D721Med (cell line): ENCODE measurements around the gene RPS6KA2.
A peak's percentile ranks its signal among the peaks of the same experiment; 100 is the strongest.

Source experiments
- DNase-seq: peaks from one replicate; pipeline ENCODE4 v3.0.0; 2011; ENCODE audit warnings: low spot score; ENCODE audit not compliant: insufficient read length
- FAIRE-seq: peaks from 2 replicates; lab custom pipeline; 2011; peaks lifted over from hg19 to GRCh38; lab: Jason Lieb, UNC
- TF ChIP-seq, protein P1 (sequence below): IDR thresholded peaks from 2 replicates; pipeline ENCODE4 v1.5.1; 2012; ENCODE audit warnings: mild to moderate bottlenecking, control low read depth; ENCODE audit not compliant: insufficient read depth; ENCODE audit errors: missing control alignments

Gene RPS6KA2

DNA sequence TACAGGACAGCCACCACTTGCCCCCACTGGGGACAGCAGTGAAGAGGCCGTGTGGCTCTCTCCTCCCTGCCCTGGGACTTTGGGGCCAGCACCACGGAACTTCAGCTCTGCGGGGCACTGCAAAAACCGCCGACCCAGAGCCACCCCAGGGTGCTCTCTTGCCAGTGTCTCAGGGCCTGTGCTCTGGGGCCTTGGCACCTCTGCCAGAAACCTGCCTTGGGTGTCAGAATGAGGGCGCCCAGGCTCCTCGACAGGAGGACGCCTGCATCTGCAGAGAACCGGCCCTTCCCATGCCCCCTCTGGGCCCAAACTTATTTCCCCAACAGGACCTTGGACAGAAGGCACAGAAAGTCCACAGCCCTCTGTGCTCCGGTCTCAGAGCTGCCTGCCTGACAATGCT is 167.1 kb downstream of the RPS6KA2 start:
- TF ChIP-seq, protein P1, sequence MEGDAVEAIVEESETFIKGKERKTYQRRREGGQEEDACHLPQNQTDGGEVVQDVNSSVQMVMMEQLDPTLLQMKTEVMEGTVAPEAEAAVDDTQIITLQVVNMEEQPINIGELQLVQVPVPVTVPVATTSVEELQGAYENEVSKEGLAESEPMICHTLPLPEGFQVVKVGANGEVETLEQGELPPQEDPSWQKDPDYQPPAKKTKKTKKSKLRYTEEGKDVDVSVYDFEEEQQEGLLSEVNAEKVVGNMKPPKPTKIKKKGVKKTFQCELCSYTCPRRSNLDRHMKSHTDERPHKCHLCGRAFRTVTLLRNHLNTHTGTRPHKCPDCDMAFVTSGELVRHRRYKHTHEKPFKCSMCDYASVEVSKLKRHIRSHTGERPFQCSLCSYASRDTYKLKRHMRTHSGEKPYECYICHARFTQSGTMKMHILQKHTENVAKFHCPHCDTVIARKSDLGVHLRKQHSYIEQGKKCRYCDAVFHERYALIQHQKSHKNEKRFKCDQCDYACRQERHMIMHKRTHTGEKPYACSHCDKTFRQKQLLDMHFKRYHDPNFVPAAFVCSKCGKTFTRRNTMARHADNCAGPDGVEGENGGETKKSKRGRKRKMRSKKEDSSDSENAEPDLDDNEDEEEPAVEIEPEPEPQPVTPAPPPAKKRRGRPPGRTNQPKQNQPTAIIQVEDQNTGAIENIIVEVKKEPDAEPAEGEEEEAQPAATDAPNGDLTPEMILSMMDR, result no peak
- no peak for FAIRE-seq
- DNase-seq, result no peak

DNA sequence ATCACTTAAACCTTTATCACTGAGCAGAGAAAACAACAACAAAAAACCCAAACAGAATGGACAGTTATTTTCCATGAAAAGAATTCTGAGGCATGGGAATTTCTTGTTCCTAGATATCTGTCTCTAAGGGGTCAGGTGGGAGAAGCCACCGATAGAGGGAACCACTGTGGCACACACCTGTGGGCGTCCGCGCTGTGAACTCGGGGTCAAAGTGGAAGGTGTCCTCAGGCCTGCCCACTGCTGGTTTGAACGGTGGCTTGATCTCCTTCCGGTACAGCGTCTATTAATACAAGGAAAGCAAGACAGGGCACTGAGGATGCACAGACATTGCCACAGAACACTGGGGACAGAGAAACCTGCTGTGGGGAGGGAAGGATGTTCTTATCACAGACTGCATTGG is 167.8 kb downstream of the RPS6KA2 start:
- FAIRE-seq (no peak), DNase-seq (no peak)
- TF ChIP-seq, protein P1, result no peak

DNA sequence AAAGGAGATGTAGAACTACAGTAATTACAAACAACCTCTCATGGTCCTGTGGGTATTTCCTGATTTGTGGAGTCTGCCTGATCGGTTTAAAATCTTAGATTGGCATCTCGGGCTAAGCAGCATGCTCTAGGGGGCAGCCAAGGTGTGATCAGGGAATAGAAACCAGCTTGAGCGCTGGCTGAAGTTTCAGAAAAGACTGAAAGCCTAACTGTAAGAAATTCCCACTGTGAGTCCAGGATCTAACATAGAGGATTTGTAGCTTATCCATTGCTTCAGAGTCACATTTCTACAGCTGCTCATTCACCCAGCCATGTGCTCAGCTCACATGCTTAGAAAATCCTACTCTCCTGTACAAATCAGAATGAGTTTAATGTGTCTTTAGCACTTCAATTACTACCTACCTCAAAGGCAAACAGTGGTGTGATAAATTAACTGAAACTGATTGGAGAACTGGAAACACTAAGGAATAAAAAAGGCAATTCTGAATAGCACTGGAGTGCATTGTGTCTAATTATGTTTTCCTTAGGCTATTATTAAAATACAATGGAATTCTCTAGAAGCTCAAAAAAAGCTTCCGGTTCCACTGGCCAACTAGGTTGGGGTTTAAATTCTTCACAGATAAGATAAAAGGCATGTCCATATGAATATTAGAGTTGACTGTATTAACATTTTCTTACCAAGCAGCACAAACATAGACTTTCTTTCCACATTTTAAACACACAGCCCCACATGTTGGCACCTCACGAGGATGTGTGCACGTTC is 170.5 kb downstream of the RPS6KA2 start:
- TF ChIP-seq, protein P1, result peak; percentile 23
- DNase-seq (no peak), FAIRE-seq (no peak)

DNA sequence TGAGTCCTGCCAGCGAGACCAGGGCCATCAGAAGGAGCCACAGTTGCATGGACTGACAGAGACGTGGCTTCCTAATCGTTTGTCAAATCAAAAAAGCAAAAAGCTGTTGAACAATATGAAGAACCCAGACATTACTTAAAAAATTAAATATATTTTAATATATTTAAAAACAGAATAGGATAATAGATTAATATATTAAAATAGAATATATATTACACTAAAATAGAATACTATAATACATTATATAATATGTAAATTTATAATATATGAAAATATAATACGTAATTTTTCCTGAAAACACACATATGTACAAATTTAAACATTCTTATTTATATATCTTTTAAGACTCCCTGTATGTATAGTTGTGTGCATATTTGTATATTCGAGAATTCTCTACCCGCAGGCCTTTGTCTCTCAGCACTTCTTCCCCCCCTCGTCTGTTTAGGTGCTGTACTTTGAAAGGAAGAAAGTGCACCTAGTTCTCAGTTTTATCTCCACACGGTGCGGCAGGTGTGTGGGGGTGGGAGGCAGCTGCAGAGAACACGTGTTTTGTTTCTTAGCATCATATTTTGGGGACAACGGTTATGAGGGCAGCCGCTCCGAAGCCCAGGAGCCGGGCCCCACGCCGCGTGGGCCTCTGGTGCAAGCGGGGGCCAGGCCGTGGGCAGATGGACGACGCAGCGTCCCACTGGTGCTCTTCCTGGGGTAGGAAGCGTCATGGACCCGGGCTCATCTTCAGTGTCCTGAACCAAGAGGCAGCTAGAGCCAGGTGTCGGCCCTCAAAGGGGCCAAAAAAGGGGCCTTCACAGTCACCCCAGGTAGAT is 172.1 kb downstream of the RPS6KA2 start:
- TF ChIP-seq, protein P1, result no peak
- FAIRE-seq, result no peak
- DNase-seq, result no peak

DNA sequence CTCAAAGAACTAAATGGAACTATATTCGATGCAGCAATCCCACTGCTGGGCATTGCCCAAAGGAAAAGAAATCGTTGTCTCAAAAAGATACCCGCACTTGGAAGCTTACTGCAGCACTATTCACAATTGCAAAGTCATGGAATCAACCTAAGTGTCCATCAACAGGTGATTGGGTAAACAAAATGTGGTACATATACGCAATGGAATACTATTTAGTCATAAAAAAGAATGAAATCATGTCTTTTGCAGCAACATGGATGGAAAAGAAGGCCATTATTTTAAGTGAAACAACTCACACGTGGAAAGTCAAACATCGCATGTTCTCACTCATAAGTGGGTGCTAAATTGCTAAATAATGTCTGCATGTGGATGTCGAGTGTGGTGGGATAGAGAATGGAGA is 173.4 kb downstream of the RPS6KA2 start:
- no peak for FAIRE-seq

DNA sequence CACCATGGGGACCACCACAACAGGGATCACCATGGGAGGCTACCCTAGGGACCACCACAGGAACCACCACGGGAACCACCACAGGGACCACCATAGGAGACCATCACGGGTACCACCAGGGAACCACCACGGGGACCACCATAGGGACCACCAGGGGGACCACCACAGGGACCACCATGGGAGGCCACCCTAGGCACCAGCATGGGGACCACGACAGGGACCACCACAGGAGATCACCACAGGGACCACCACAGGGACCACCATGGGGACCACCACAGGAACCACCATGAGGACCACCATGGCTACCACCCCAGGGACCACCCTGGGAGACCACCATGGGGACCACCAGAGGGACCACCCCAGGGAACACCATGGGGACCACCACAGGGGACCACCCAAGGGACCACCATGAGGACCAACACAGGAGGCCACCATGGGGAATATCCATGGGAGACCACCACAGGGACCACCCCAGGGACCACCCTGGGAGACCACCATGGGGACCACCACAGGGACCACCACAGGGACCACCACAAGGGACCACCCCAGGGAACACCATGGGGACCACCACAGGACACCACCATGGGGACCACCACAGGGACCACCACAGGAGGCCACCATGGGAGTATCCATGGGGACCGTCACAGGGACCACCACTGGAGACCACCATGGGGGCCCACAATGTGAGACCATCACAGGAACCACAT is 176.7 kb downstream of the RPS6KA2 start:
- TF ChIP-seq, protein P1, result no peak
- DNase-seq (no peak), FAIRE-seq (no peak)

More for the DNA sequence above, 173.4 kb downstream of the RPS6KA2 start:
- TF ChIP-seq, protein P1, result no peak
- no peak for DNase-seq
